ENCODE data around the gene SUV39H2. TPM values are rescaled to one million over a fixed set of nuclear protein-coding genes. Genes with fewer than 3 reads are reported as not detected.

Gene SUV39H2
- total RNA-seq, 1 donor from 2014 or later = 79.7 TPM

DNA sequence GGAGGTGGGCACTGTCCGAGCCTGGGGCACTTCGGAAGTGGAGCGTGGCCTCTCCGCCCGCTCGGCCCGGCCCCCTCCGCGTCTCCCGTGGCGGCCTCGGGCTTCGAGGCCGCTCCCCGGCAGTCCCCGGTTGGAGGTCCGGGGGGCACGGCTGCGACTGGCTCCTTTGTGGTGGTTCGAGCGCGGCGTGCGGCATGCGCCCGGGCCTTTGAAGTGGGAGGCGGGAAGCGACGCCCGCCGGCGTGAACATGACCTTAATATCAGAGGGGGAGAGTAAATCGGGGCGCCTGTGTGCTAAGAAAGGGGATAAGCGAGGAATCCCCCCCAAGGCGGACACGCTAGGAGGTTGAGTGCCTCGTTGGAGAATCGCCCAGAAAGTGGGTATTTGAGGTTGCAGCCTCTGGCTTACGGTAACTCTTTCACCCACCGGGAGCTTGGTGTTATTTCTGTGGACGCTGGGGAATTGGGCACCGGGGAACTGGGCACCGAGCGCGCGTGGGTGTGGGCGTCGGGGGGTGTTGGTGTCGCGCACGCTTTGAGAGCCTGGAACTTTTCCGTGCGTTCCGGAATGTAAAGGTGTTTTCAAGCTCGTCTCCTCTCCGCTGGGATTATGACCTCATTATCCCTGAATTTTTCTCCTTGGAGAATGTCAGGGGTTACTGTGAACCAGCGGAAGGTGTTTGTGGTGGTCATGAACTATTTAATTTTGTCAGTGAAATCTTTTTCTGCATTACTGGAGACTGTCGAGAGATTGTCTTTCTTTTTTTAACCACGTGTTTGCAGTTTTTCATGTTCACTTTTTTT lies 660 bp downstream of the SUV39H2 start:
- TF ChIP-seq, protein P1, sequence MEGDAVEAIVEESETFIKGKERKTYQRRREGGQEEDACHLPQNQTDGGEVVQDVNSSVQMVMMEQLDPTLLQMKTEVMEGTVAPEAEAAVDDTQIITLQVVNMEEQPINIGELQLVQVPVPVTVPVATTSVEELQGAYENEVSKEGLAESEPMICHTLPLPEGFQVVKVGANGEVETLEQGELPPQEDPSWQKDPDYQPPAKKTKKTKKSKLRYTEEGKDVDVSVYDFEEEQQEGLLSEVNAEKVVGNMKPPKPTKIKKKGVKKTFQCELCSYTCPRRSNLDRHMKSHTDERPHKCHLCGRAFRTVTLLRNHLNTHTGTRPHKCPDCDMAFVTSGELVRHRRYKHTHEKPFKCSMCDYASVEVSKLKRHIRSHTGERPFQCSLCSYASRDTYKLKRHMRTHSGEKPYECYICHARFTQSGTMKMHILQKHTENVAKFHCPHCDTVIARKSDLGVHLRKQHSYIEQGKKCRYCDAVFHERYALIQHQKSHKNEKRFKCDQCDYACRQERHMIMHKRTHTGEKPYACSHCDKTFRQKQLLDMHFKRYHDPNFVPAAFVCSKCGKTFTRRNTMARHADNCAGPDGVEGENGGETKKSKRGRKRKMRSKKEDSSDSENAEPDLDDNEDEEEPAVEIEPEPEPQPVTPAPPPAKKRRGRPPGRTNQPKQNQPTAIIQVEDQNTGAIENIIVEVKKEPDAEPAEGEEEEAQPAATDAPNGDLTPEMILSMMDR (conservative IDR thresholded peaks at IDR 0.05) = no peak
- Mint-ChIP-seq H3K4me3 (peak overlapping the region; percentile 98), H3K27ac (ENCODE audit: unreplicated experiment) (peak overlapping the region; percentile 99), H3K4me1 (peaks cover 37% of the 10 kb centered on the region), H3K27me3 (ENCODE audit: low read depth) (no peaks in the 10 kb centered on the region), H3K36me3 (ENCODE audit: low read depth) (peaks cover 10% of the 10 kb centered on the region), H3K9me3 (no peaks in the 10 kb centered on the region)
- peak; percentile 10 for DNase-seq (ENCODE audit: low read depth, low spot score)

DNA sequence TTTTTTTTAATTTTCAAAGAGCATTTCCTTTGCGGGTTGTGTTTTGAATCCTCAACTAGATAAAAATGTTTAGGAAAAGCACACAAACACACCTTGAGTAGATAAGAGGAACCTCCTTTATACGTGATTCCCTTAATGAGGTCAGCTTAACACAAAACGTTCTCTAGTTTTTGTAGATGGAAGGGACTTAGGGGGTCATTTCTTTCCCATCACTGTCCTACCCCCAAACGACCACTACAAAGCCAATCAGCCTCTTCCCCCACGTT lies 1.2 kb downstream of the SUV39H2 start:
- DNase-seq (ENCODE audit: low read depth, low spot score) = no peak
- Mint-ChIP-seq H3K4me1 (peaks cover 37% of the 10 kb centered on the region), H3K4me3 (peak overlapping the region; percentile 98), H3K9me3 (no peaks in the 10 kb centered on the region), H3K27me3 (ENCODE audit: low read depth) (no peaks in the 10 kb centered on the region), H3K27ac (ENCODE audit: unreplicated experiment) (peak overlapping the region; percentile 99), H3K36me3 (ENCODE audit: low read depth) (peaks cover 10% of the 10 kb centered on the region)
- TF ChIP-seq, protein P1 (conservative IDR thresholded peaks at IDR 0.05) = no peak

DNA sequence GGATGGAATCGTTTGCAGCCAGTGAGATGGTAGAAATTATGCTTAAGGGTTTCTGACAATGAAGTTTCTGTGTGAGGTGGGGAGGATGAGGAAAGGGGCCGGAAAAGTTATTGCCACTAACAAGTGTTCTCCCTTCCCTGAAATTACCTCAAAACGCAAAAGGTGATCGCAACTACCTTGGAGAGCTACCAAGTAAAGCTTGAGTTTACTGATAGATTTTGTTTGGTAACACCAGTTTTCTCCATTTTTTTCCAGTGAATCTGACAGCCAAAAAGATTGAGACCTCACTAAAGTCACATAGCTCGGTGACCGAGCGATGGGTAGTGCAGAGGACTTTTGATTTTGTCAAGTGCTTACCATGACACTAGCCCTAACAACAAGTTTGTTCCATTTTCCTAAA lies 1.6 kb downstream of the SUV39H2 start:
- Mint-ChIP-seq H3K9me3 (no peaks in the 10 kb centered on the region), H3K4me3 (peak overlapping the region; percentile 98), H3K4me1 (peaks cover 37% of the 10 kb centered on the region), H3K36me3 (ENCODE audit: low read depth) (peaks cover 10% of the 10 kb centered on the region), H3K27ac (ENCODE audit: unreplicated experiment) (peak overlapping the region; percentile 99), H3K27me3 (ENCODE audit: low read depth) (no peaks in the 10 kb centered on the region)
- TF ChIP-seq, protein P1 (conservative IDR thresholded peaks at IDR 0.05) = no peak
- DNase-seq (ENCODE audit: low read depth, low spot score) = no peak

DNA sequence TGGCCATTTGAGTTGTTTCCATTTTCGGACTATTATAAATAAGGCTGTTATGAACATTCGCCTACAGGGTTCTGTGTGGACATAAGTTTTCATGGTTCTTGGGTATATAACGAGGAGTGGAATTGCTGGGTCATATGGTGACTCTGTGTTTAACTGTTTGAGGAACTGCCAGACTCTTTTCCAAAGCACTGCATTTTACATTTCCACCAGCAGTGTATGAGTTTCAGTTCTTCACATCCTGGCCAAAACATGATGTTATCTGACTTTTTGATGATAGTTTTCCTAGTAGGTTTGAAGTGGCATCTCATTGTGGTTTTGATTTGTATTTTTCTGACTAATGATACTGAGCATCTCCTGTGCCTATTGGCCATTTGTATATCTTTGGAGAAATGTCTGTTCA lies 5.4 kb downstream of the SUV39H2 start:
- Mint-ChIP-seq H3K4me1 (peaks cover 21% of the 10 kb centered on the region), H3K36me3 (ENCODE audit: low read depth) (peaks cover 10% of the 10 kb centered on the region), H3K27ac (ENCODE audit: unreplicated experiment) (no peak overlapping the region), H3K4me3 (no peak overlapping the region), H3K9me3 (no peaks in the 10 kb centered on the region), H3K27me3 (ENCODE audit: low read depth) (no peaks in the 10 kb centered on the region)
- TF ChIP-seq, protein P1 (conservative IDR thresholded peaks at IDR 0.05) = no peak
- DNase-seq (ENCODE audit: low read depth, low spot score) = no peak

DNA sequence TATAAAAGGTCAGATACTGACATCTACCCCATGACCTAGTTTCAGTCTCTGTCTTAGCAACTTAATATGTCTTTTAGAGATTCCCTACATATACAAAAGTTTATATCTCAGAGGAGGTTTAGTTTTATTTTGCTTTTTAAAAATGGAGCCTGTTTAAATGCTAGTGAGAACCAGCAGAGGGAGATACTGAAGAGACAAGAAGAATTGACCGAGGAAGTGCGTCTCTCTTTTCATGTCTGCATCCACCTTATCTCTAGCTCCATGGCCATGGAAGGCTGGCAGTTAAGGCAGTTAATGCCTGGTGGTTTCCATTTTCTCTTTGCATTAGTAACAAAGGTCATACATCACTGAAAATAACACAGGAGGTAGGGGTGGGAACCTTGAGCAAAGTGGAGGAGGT lies 10.7 kb downstream of the SUV39H2 start:
- peaks cover 21% of the 10 kb centered on the region for H3K4me1 Mint-ChIP-seq
- peaks cover 12% of the 10 kb centered on the region for H3K36me3 Mint-ChIP-seq (ENCODE audit: low read depth)
- H3K9me3 Mint-ChIP-seq = no peaks in the 10 kb centered on the region
- no peaks in the 10 kb centered on the region for H3K27me3 Mint-ChIP-seq (ENCODE audit: low read depth)
- H3K27ac Mint-ChIP-seq (ENCODE audit: unreplicated experiment) = no peak overlapping the region
- DNase-seq (ENCODE audit: low read depth, low spot score) = no peak
- H3K4me3 Mint-ChIP-seq = no peak overlapping the region
- TF ChIP-seq, protein P1 (conservative IDR thresholded peaks at IDR 0.05) = peak; percentile 56
